ENCODE results near the gene CISD1.
A peak's percentile ranks its signal among the peaks of the same experiment; 100 is the strongest.

CISD1 gene

DNA sequence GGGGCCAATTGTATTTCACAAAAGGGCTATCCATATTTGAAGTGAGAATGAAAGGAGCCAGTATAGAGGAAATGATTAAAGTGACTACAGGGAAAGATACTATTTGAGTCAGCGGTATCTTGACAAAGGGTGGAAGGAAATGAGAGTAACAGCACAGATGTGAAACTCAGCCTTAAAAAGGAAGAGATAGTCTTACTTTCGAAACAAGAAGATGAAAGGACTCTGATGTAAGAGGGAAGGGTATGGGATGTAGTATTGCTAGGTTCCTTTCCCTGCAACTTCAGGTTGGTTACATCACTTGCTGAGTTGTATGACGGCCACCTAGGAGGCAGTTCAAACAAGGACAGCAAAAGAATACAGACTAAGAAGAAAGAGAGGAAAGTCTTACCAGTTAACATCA, 13.7 kb downstream of the CISD1 start:
- Histone ChIP-seq H3K9me3 (ENCODE audit: low read depth, low read length) (no peaks in the 10 kb centered on the region), H3K27ac (no peak overlapping the region), H3K4me3 (no peak overlapping the region), H3K9ac (ENCODE audit: insufficient read length) (no peak overlapping the region), H3K36me3 (ENCODE audit: insufficient read depth, low read length) (peaks cover 9% of the 10 kb centered on the region; the same call in 1 of the 2 replicates)
- TF ChIP-seq EZH2 (IDR thresholded peaks at IDR 0.05) = no peak
- TF ChIP-seq FOXP2 (optimal IDR thresholded peaks at IDR 0.05; ENCODE audit: control extremely low read depth, extremely low read length, insufficient read depth) = no peak
- TF ChIP-seq POLR2AphosphoS5 (IDR thresholded peaks at IDR 0.05; ENCODE audit: borderline replicate concordance, low read depth, low read length) = no peak
- no peak for DNase-seq (ENCODE audit: low read depth, low spot score)

DNA sequence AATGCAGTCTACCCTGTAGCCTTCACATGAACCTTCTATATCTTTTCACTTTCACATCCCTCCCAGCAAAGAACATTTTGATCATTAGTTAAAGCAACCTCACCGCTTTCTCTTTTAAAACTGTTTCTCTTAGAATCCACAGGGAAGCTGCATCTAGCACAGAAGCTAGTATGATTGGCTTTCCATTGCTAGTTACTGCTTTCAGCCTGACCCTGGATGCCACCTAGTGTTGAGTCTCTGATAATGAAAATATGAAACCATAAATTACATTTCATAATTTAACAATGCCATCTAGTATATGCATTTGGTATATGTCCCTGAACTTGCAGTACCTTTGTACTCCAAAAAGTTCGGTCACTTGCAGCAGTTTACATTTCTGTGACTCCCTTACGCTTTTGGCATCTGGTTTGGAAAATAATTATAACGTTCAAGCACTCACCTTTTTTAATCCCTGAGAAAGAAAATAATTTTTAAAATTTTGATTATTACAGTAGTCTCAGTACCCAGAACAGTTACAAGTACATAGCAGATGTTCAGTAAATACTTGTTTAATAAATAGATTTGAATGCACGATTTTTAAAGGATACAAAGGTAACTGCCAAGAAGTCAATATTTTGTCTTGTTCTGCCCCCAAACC, 22.7 kb downstream of the CISD1 start:
- Histone ChIP-seq H3K9me3 (ENCODE audit: low read depth, low read length) (no peaks in the 10 kb centered on the region), H3K4me3 (no peak overlapping the region), H3K27ac (no peak overlapping the region), H3K9ac (ENCODE audit: insufficient read length) (no peak overlapping the region), H3K36me3 (ENCODE audit: insufficient read depth, low read length) (no peaks in the 10 kb centered on the region)
- peak; percentile 3 for DNase-seq (ENCODE audit: low read depth, low spot score)
- TF ChIP-seq FOXP2 (optimal IDR thresholded peaks at IDR 0.05; ENCODE audit: control extremely low read depth, extremely low read length, insufficient read depth) (no peak), EZH2 (IDR thresholded peaks at IDR 0.05) (no peak), POLR2AphosphoS5 (IDR thresholded peaks at IDR 0.05; ENCODE audit: borderline replicate concordance, low read depth, low read length) (no peak)

DNA sequence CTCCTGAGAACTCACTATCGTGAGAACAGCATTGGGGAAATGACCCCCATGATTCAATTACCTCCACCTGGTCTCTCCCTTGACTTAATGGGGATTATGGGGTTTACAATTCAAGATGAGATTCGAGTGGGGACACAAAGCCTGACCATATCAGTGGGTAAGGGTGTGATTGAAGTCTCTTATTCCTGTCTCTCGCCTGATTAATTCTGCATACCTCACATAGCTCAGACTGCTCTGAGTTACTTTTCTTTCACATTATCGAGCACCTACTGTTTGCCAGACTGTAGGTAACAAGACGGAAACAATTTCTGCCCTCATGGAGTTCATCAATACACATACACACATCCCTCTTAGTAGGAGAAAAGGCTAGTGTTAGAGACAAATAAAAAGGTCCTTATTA, 25.0 kb downstream of the CISD1 start:
- Histone ChIP-seq H3K4me3 (no peak overlapping the region), H3K36me3 (ENCODE audit: insufficient read depth, low read length) (no peaks in the 10 kb centered on the region), H3K27ac (no peak overlapping the region), H3K9ac (ENCODE audit: insufficient read length) (no peak overlapping the region), H3K9me3 (ENCODE audit: low read depth, low read length) (no peaks in the 10 kb centered on the region)
- DNase-seq (ENCODE audit: low read depth, low spot score) = no peak
- TF ChIP-seq FOXP2 (optimal IDR thresholded peaks at IDR 0.05; ENCODE audit: control extremely low read depth, extremely low read length, insufficient read depth) = no peak
- TF ChIP-seq POLR2AphosphoS5 (IDR thresholded peaks at IDR 0.05; ENCODE audit: borderline replicate concordance, low read depth, low read length) = no peak
- TF ChIP-seq EZH2 (IDR thresholded peaks at IDR 0.05) = no peak

DNA sequence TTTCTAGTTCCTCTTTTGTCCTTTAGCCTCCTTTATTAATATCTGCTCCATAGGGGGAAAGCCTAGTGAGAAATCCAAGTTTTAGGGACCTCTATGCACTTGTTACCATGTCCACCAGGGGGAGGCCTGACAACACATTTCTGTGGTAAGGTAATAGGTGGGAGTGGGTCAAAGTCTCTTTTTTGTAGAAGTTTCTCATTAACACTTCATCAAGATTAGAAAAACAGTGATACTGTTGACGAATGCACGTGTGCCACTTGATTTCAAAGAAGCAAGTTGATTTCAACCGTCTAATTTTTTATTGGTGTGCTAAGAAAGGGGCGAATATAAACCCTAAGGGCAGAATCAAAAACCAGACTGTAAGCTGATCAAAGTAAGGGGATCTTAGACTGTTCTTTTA, 30.6 kb downstream of the CISD1 start:
- no peak overlapping the region for H3K4me3 ChIP-seq
- TF ChIP-seq POLR2AphosphoS5 (IDR thresholded peaks at IDR 0.05; ENCODE audit: borderline replicate concordance, low read depth, low read length) (no peak), FOXP2 (optimal IDR thresholded peaks at IDR 0.05; ENCODE audit: control extremely low read depth, extremely low read length, insufficient read depth) (no peak), EZH2 (IDR thresholded peaks at IDR 0.05) (no peak)
- H3K9me3 ChIP-seq (ENCODE audit: low read depth, low read length) = no peaks in the 10 kb centered on the region
- H3K27ac ChIP-seq = no peak overlapping the region
- no peak for DNase-seq (ENCODE audit: low read depth, low spot score)
- H3K9ac ChIP-seq (ENCODE audit: insufficient read length) = no peak overlapping the region
- no peaks in the 10 kb centered on the region for H3K36me3 ChIP-seq (ENCODE audit: insufficient read depth, low read length)

DNA sequence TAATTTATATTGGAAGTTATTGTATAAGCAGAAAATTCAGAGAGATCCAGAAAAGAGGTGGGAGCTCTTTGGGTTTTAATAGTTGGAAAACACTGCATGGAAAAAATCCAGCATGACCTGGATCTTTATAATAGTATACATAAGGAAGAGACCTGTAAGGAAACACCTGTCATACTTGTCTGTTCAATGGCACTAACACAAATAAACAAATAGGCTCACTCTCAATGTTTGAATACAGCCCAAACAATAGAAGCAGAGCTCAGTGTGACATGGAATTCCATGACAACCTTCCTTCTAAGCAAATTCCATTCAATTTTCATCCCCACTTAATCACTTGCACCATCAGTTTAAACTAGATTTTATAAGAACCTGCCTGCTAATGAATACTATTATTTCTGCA, 31.7 kb downstream of the CISD1 start:
- no peak for DNase-seq (ENCODE audit: low read depth, low spot score)

DNA sequence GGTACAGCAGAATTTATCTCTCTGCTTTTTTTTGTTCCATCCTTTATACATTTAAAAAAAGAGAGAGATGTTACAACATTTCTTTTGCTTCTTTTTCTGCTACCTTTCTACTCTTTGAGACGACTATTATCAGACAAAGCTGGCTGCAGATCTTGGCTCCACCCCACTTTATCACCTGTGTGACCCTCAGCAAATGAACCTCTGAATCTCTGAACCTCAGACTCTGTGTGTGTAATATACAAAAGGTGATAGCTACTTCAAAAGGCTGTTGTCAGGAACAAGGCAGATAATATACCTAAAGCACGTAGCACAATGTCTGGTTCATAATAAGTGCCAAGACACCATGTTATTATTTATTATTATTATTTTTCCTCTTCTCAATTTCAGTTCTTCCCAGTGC, 33.3 kb downstream of the CISD1 start:
- Histone ChIP-seq H3K9ac (ENCODE audit: insufficient read length) (no peak overlapping the region), H3K36me3 (ENCODE audit: insufficient read depth, low read length) (no peaks in the 10 kb centered on the region), H3K4me3 (no peak overlapping the region), H3K9me3 (ENCODE audit: low read depth, low read length) (no peaks in the 10 kb centered on the region), H3K27ac (no peak overlapping the region)
- TF ChIP-seq POLR2AphosphoS5 (IDR thresholded peaks at IDR 0.05; ENCODE audit: borderline replicate concordance, low read depth, low read length) = no peak
- TF ChIP-seq EZH2 (IDR thresholded peaks at IDR 0.05) = no peak
- no peak for TF ChIP-seq FOXP2 (optimal IDR thresholded peaks at IDR 0.05; ENCODE audit: control extremely low read depth, extremely low read length, insufficient read depth)
- no peak for DNase-seq (ENCODE audit: low read depth, low spot score)

More for the DNA sequence above, 31.7 kb downstream of the CISD1 start:
- TF ChIP-seq POLR2AphosphoS5 (IDR thresholded peaks at IDR 0.05; ENCODE audit: borderline replicate concordance, low read depth, low read length) (no peak), FOXP2 (optimal IDR thresholded peaks at IDR 0.05; ENCODE audit: control extremely low read depth, extremely low read length, insufficient read depth) (no peak)
- H3K27ac ChIP-seq = no peak overlapping the region
- H3K4me3 ChIP-seq = no peak overlapping the region
- no peaks in the 10 kb centered on the region for H3K9me3 ChIP-seq (ENCODE audit: low read depth, low read length)
- no peaks in the 10 kb centered on the region for H3K36me3 ChIP-seq (ENCODE audit: insufficient read depth, low read length)
- no peak overlapping the region for H3K9ac ChIP-seq (ENCODE audit: insufficient read length)

DNA sequence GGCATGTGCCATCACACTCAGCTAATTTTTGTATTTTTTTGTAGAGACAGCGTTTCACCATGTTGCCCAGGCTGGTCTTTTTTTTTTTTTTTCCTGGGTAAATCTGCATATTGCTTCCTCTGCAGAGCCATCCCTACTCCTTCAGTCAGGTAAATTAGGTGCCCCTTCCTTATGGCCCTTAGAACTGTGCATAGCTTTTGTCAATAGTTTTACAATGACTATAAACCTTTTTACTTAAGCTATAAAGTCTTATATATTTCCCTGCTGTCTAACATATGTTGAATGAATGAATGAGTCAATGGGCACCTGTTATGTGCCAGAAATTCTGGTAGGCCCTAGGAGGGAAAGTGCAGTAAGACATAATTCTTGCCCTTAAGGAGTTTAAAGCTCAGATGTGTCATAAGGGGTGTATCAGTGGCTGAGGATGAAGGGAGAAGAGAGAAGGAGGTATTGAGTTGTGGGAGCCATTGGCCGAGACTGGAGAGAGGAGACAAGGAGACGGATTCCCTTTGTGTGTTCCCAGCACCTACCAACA, 35.2 kb downstream of the CISD1 start:
- no peak overlapping the region for H3K27ac ChIP-seq
- H3K36me3 ChIP-seq (ENCODE audit: insufficient read depth, low read length) = no peaks in the 10 kb centered on the region
- TF ChIP-seq POLR2AphosphoS5 (IDR thresholded peaks at IDR 0.05; ENCODE audit: borderline replicate concordance, low read depth, low read length) (no peak), FOXP2 (optimal IDR thresholded peaks at IDR 0.05; ENCODE audit: control extremely low read depth, extremely low read length, insufficient read depth) (no peak), EZH2 (IDR thresholded peaks at IDR 0.05) (no peak)
- DNase-seq (ENCODE audit: low read depth, low spot score) = no peak
- no peaks in the 10 kb centered on the region for H3K9me3 ChIP-seq (ENCODE audit: low read depth, low read length)
- no peak overlapping the region for H3K4me3 ChIP-seq
- no peak overlapping the region for H3K9ac ChIP-seq (ENCODE audit: insufficient read length)

DNA sequence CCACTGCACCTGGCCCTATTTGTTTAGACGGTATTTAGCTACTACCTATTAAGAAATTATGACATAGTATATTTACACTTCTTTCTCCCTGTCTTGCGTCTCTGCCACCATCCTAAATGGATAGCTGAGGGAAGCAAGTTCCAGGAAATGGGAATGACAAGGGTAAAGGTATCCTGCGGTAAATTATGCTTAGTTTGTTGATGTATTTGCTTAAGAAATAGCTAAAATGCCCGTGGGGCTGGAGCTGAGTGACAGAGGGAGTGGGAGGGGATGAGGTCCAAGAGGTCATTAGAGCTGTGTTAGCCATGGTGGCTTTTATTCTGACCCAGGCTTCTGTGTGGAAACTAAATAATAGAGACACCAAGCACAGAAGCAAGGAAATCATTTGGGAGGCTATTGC, 36.9 kb downstream of the CISD1 start:
- DNase-seq (ENCODE audit: low read depth, low spot score) = no peak
- no peak for TF ChIP-seq FOXP2 (optimal IDR thresholded peaks at IDR 0.05; ENCODE audit: control extremely low read depth, extremely low read length, insufficient read depth)
- no peak for TF ChIP-seq POLR2AphosphoS5 (IDR thresholded peaks at IDR 0.05; ENCODE audit: borderline replicate concordance, low read depth, low read length)
- TF ChIP-seq EZH2 (IDR thresholded peaks at IDR 0.05) = no peak
- no peak overlapping the region for H3K9ac ChIP-seq (ENCODE audit: insufficient read length)

DNA sequence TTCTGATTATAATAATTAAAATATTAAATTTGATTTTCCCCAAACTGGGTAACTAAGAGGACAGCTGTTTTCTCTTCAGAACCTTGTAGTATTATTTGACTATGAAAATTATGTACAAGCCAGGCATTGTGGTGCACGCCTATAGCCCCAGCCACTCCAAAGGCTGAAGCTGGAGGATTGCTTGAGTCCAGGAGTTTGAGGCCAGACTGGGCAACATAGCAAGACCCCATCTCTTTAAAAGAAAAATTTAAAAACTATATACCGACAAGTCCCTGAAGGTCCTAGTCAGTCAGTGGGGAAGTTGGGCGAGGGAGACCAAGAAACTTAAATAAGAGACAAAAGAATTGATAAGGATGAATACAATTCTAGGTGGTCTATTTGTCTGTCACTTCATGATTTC, 38.7 kb downstream of the CISD1 start:
- Histone ChIP-seq H3K9ac (ENCODE audit: insufficient read length) (no peak overlapping the region), H3K36me3 (ENCODE audit: insufficient read depth, low read length) (no peaks in the 10 kb centered on the region), H3K9me3 (ENCODE audit: low read depth, low read length) (no peaks in the 10 kb centered on the region), H3K4me3 (no peak overlapping the region), H3K27ac (no peak overlapping the region)
- TF ChIP-seq EZH2 (IDR thresholded peaks at IDR 0.05) (no peak), POLR2AphosphoS5 (IDR thresholded peaks at IDR 0.05; ENCODE audit: borderline replicate concordance, low read depth, low read length) (no peak), FOXP2 (optimal IDR thresholded peaks at IDR 0.05; ENCODE audit: control extremely low read depth, extremely low read length, insufficient read depth) (no peak)
- no peak for DNase-seq (ENCODE audit: low read depth, low spot score)

More for the DNA sequence above, 36.9 kb downstream of the CISD1 start:
- Histone ChIP-seq H3K9me3 (ENCODE audit: low read depth, low read length) (no peaks in the 10 kb centered on the region), H3K4me3 (no peak overlapping the region), H3K27ac (no peak overlapping the region), H3K36me3 (ENCODE audit: insufficient read depth, low read length) (no peaks in the 10 kb centered on the region)
